Activated naive CD8-positive, alpha-beta T cell treated with anti-CD3 and anti-CD28 coated beads, Interleukin-2, amount 10 ng/mL, durations not matched to agents 7 days and 5 days (primary cell): ENCODE data around the gene NCOA7. TPM values are rescaled to one million over a fixed set of nuclear protein-coding genes. Genes with fewer than 3 reads are reported as not detected.

Experiments
- ATAC-seq: fragments of 150-1000 bp; cut with Tn5 transposase; one replicate; pipeline ENCODE4 v1.10.0; 2021; ENCODE audit warnings: low read depth, moderate library complexity
- POLR2A ChIA-PET: fragments of 350-600 bp; sonication (Branson Sonifier 250); formaldehyde crosslinking; loops from one replicate; lab custom pipeline; 2021; ENCODE audit warnings: antibody characterized with exemption; lab: Charles Lee
- DNase-seq: peaks from one replicate; pipeline ENCODE4 v3.0.0; 2021
- H3K27ac Mint-ChIP-seq: one replicate; pipeline ENCODE4 v1.8.0; 2022; ENCODE audit warnings: mild to moderate bottlenecking, mixed read lengths
- H3K27me3 Mint-ChIP-seq: one replicate; pipeline ENCODE4 v1.8.0; 2022; ENCODE audit warnings: mild to moderate bottlenecking, moderate library complexity, mixed read lengths
- H3K36me3 Mint-ChIP-seq: one replicate; pipeline ENCODE4 v1.8.0; 2021; ENCODE audit warnings: mild to moderate bottlenecking, mixed read lengths
- H3K4me1 Mint-ChIP-seq: one replicate; pipeline ENCODE4 v1.8.0; 2021; ENCODE audit warnings: mixed read lengths
- H3K4me3 Mint-ChIP-seq: one replicate; pipeline ENCODE4 v1.8.0; 2022; ENCODE audit warnings: mild to moderate bottlenecking, moderate library complexity, mixed read lengths
- H3K9me3 Mint-ChIP-seq: one replicate; pipeline ENCODE4 v1.8.0; 2021; ENCODE audit warnings: mixed read lengths
- total RNA-seq, 2 experiments: library from RNA; stranded (reverse); gene quantifications; one replicate each; pipeline ENCODE4 v1.2.3, GENCODE V29; 2021

Gene NCOA7
- total RNA-seq, result 10 to 100 TPM; 51.1 to 58.6 TPM

- Mint-ChIP-seq H3K27me3 (no peaks in the 10 kb centered on the region), H3K9me3 (no peaks in the 10 kb centered on the region), H3K27ac (peak within 1 kb of the TSS; percentile 99), H3K4me1 (peaks cover 36% of the 10 kb centered on the region), H3K4me3 (peak within 1 kb of the TSS; percentile 96), H3K36me3 (peaks cover 13% of the 10 kb centered on the region)
- ATAC-seq, result peak; percentile 85
- DNase-seq, result peak; percentile 85
- POLR2A ChIA-PET, result interaction anchor here (0.5 to 5.2 kb wide), 41 partner anchors 8 to 1554 kb away, joined by 3 to 161 read pairs (median 4); partner anchors contain the start of genes HDDC2, HINT3 and TRMT11
Observed at GRCh38 chr6:125790358-125791150, at the start of gene NCOA7. NCOA7 (plus strand) TSS chr6:125790960; CDS start chr6:125815355, 24,395 bp downstream.

GRCh38 chr6:125741336-125741735 is 49.4 kb upstream of the NCOA7 start:
- H3K4me3 Mint-ChIP-seq, result no peak overlapping the region
- H3K4me1 Mint-ChIP-seq, result peaks cover 2% of the 10 kb centered on the region
- no peaks in the 10 kb centered on the region for H3K9me3 Mint-ChIP-seq
- no peak overlapping the region for H3K27ac Mint-ChIP-seq
- peaks cover 31% of the 10 kb centered on the region for H3K27me3 Mint-ChIP-seq
- no peak for ATAC-seq
- POLR2A ChIA-PET, result interaction anchor here (0.7 kb wide), 1 partner anchor 581 kb away, joined by 4 read pairs; no protein-coding TSS in a partner anchor
- no peaks in the 10 kb centered on the region for H3K36me3 Mint-ChIP-seq
- DNase-seq, result no peak

- Mint-ChIP-seq H3K36me3 (no peaks in the 10 kb centered on the region), H3K27ac (no peak overlapping the region), H3K9me3 (no peaks in the 10 kb centered on the region), H3K27me3 (peaks cover 37% of the 10 kb centered on the region), H3K4me1 (peaks cover 7% of the 10 kb centered on the region), H3K4me3 (no peak overlapping the region)
- ATAC-seq (no peak), DNase-seq (no peak)
- POLR2A ChIA-PET, result interaction anchor here (0.7 kb wide), 1 partner anchor 582 kb away, joined by 4 read pairs; no protein-coding TSS in a partner anchor
Observed at GRCh38 chr6:125742024-125742423, 48.7 kb upstream of the NCOA7 start.

GRCh38 chr6:125742464-125743120 is 48.2 kb upstream of the NCOA7 start:
- no peak for ATAC-seq
- Mint-ChIP-seq H3K36me3 (no peaks in the 10 kb centered on the region), H3K4me3 (no peak overlapping the region), H3K27me3 (peaks cover 34% of the 10 kb centered on the region), H3K27ac (no peak overlapping the region), H3K4me1 (peaks cover 7% of the 10 kb centered on the region), H3K9me3 (no peaks in the 10 kb centered on the region)
- DNase-seq, result no peak
- POLR2A ChIA-PET, result no interaction called here

GRCh38 chr6:125743604-125744003 is 47.2 kb upstream of the NCOA7 start:
- Mint-ChIP-seq H3K9me3 (no peaks in the 10 kb centered on the region), H3K27ac (no peak overlapping the region), H3K27me3 (peaks cover 36% of the 10 kb centered on the region), H3K4me1 (peaks cover 11% of the 10 kb centered on the region), H3K36me3 (no peaks in the 10 kb centered on the region), H3K4me3 (no peak overlapping the region)
- DNase-seq, result no peak
- POLR2A ChIA-PET, result no interaction called here
- ATAC-seq, result no peak

GRCh38 chr6:125745281-125746018 is 45.3 kb upstream of the NCOA7 start:
- ATAC-seq (no peak), DNase-seq (no peak)
- no peak overlapping the region for H3K4me3 Mint-ChIP-seq
- H3K27ac Mint-ChIP-seq, result no peak overlapping the region
- H3K9me3 Mint-ChIP-seq, result no peaks in the 10 kb centered on the region
- peaks cover 47% of the 10 kb centered on the region for H3K27me3 Mint-ChIP-seq
- H3K4me1 Mint-ChIP-seq, result peaks cover 21% of the 10 kb centered on the region
- H3K36me3 Mint-ChIP-seq, result no peaks in the 10 kb centered on the region
- POLR2A ChIA-PET, result no interaction called here

GRCh38 chr6:125746019-125746414 is 44.7 kb upstream of the NCOA7 start:
- no peaks in the 10 kb centered on the region for H3K9me3 Mint-ChIP-seq
- POLR2A ChIA-PET, result no interaction called here
- H3K4me1 Mint-ChIP-seq, result peaks cover 24% of the 10 kb centered on the region
- ATAC-seq, result no peak
- H3K27ac Mint-ChIP-seq, result no peak overlapping the region
- H3K27me3 Mint-ChIP-seq, result peaks cover 50% of the 10 kb centered on the region
- DNase-seq, result no peak
- H3K4me3 Mint-ChIP-seq, result peak overlapping the region; percentile 87
- H3K36me3 Mint-ChIP-seq, result no peaks in the 10 kb centered on the region

- peaks cover 24% of the 10 kb centered on the region for H3K4me1 Mint-ChIP-seq
- H3K36me3 Mint-ChIP-seq, result no peaks in the 10 kb centered on the region
- H3K27me3 Mint-ChIP-seq, result peaks cover 59% of the 10 kb centered on the region
- peak; percentile 56 for DNase-seq
- no peaks in the 10 kb centered on the region for H3K9me3 Mint-ChIP-seq
- peak; percentile 57 for ATAC-seq
- POLR2A ChIA-PET, result interaction anchor here (1.2 to 2.0 kb wide), 2 partner anchors 34 to 43 kb away, joined by 5 to 11 read pairs; partner anchors contain the start of gene NCOA7
- peak overlapping the region; percentile 87 for H3K4me3 Mint-ChIP-seq
- peak overlapping the region; percentile 70 for H3K27ac Mint-ChIP-seq
Observed at GRCh38 chr6:125746731-125747588, 43.8 kb upstream of the NCOA7 start.

- peak overlapping the region; percentile 87 for H3K4me3 Mint-ChIP-seq
- H3K4me1 Mint-ChIP-seq, result peaks cover 24% of the 10 kb centered on the region
- POLR2A ChIA-PET, result interaction anchor here (1.2 to 2.0 kb wide), 2 partner anchors 34 to 43 kb away, joined by 5 to 11 read pairs; partner anchors contain the start of gene NCOA7
- ATAC-seq (peak; percentile 6), DNase-seq (peak; percentile 58)
- no peaks in the 10 kb centered on the region for H3K36me3 Mint-ChIP-seq
- no peaks in the 10 kb centered on the region for H3K9me3 Mint-ChIP-seq
- H3K27ac Mint-ChIP-seq, result peak overlapping the region; percentile 50
- peaks cover 61% of the 10 kb centered on the region for H3K27me3 Mint-ChIP-seq
Observed at GRCh38 chr6:125747589-125748405, 43.0 kb upstream of the NCOA7 start.

- Mint-ChIP-seq H3K36me3 (no peaks in the 10 kb centered on the region), H3K27ac (no peak overlapping the region), H3K4me1 (peaks cover 24% of the 10 kb centered on the region), H3K4me3 (peak overlapping the region; percentile 87), H3K9me3 (no peaks in the 10 kb centered on the region), H3K27me3 (peaks cover 66% of the 10 kb centered on the region)
- ATAC-seq (no peak), DNase-seq (peak; percentile 37)
- POLR2A ChIA-PET, result interaction anchor here (2.0 kb wide), 1 partner anchor 42 kb away, joined by 11 read pairs; the partner anchor contains the start of gene NCOA7
Observed at GRCh38 chr6:125748406-125749172, 42.2 kb upstream of the NCOA7 start.

GRCh38 chr6:125749173-125749864 is 41.4 kb upstream of the NCOA7 start, which contains the start of gene HEY2:
HEY2 (plus strand) TSS chr6:125749632; CDS start chr6:125749777, 145 bp downstream.
- peak within 1 kb of the TSS; percentile 87 for H3K4me3 Mint-ChIP-seq
- H3K36me3 Mint-ChIP-seq, result no peaks in the 10 kb centered on the region
- POLR2A ChIA-PET, result no interaction called here
- peaks cover 24% of the 10 kb centered on the region for H3K4me1 Mint-ChIP-seq
- peaks cover 60% of the 10 kb centered on the region for H3K27me3 Mint-ChIP-seq
- DNase-seq (peak; percentile 92), ATAC-seq (peak; percentile 83)
- H3K27ac Mint-ChIP-seq, result peak within 1 kb of the TSS; percentile 35
- H3K9me3 Mint-ChIP-seq, result no peaks in the 10 kb centered on the region
